Placental epithelial cell (primary cell): ENCODE results near the gene CD83. TPM values are rescaled to one million over a fixed set of nuclear protein-coding genes. Genes with fewer than 3 reads are reported as not detected.

Source experiments
- small RNA-seq: library from RNA; depleted of rRNA; stranded (forward); fragments of <200 nt; gene quantifications from one replicate; pipeline ENCODE3, GENCODE V24; 2012
- total RNA-seq: library from RNA; depleted of rRNA; stranded (reverse); fragments of >200 nt; gene quantifications from 2 replicates; pipeline ENCODE4 v1.2.3, GENCODE V29; 2012

CD83 gene
- total RNA-seq, result 1.2 and 3.4 TPM in 2 replicates

GRCh38 chr6:14117158-14118090, at the start of gene CD83:
Gene CD83 (plus strand): TSS chr6:14117772. CDS start chr6:14117812, 40 bp downstream.

Small RNA genes lying within 50 kb of the gene (small RNA-seq; reads per million reads assigned to genes)
- gene RNU7-133P, result not detected

Other genes starting within 250 kb of the CD83 start
- not detected in 2 replicates for gene RNF182, start 192.8 kb upstream of the CD83 start, total RNA-seq